WERI-Rb-1 (cell line): ENCODE data around the gene TNKS1BP1.
"Not testable (repeated sequence)": the region's sequence is repeated elsewhere in the genome, so short reads cannot be mapped to it uniquely, and the experiment has no call there.

Source experiments
- DNase-seq: peaks from one replicate; pipeline ENCODE4 v3.0.0-alpha.2; 2020
- H3K27ac ChIP-seq: fragments of 250-450 bp; sonication (Bioruptor Pico); 2 replicates; pipeline ENCODE4 v1.5.1; 2020; ENCODE audit warnings: mild to moderate bottlenecking, moderate library complexity
- H3K27me3 ChIP-seq: fragments of 250-450 bp; sonication (Bioruptor Pico); 2 replicates; pipeline ENCODE4 v1.5.1; 2021; ENCODE audit warnings: mild to moderate bottlenecking, low read depth, moderate library complexity; ENCODE audit not compliant: insufficient read depth, severe bottlenecking
- H3K36me3 ChIP-seq: fragments of 250-450 bp; sonication (Bioruptor Pico); 2 replicates; pipeline ENCODE4 v1.5.1; 2020; ENCODE audit warnings: mild to moderate bottlenecking, moderate library complexity
- H3K4me3 ChIP-seq: 2 replicates; pipeline ENCODE4 v1.5.1; 2011; ENCODE audit warnings: low read depth, mild to moderate bottlenecking, control low read depth, low read length
- H3K9me3 ChIP-seq: fragments of 250-450 bp; sonication (Bioruptor Pico); 2 replicates; pipeline ENCODE4 v1.5.1; 2021; ENCODE audit warnings: mild to moderate bottlenecking, moderate library complexity; ENCODE audit not compliant: severe bottlenecking
- CTCF ChIP-seq: IDR thresholded peaks from 2 replicates; pipeline ENCODE4 v1.5.1; 2011; ENCODE audit warnings: low read depth, mild to moderate bottlenecking, control low read depth, inconsistent platforms, low read length

TNKS1BP1 gene

GRCh38 chr11:57302489-57302888 lies 22.3 kb downstream of the TNKS1BP1 start:
- Histone ChIP-seq H3K9me3 (peaks cover 6% of the 10 kb centered on the region), H3K27me3 (no peaks in the 10 kb centered on the region), H3K4me3 (no peak overlapping the region), H3K27ac (no peak overlapping the region), H3K36me3 (peaks cover 26% of the 10 kb centered on the region)
- no peak for DNase-seq
- TF ChIP-seq CTCF: no peak

- Histone ChIP-seq H3K27me3 (no peaks in the 10 kb centered on the region), H3K4me3 (no peak overlapping the region), H3K36me3 (peaks cover 24% of the 10 kb centered on the region), H3K27ac (no peak overlapping the region), H3K9me3 (peaks cover 6% of the 10 kb centered on the region)
- no peak for DNase-seq
- no peak for TF ChIP-seq CTCF
Measured at GRCh38 chr11:57301711-57302423, 22.9 kb downstream of the TNKS1BP1 start.

GRCh38 chr11:57300785-57301184 lies 24.0 kb downstream of the TNKS1BP1 start:
- no peak for DNase-seq
- Histone ChIP-seq H3K27ac (no peak overlapping the region), H3K36me3 (peaks cover 24% of the 10 kb centered on the region), H3K4me3 (no peak overlapping the region), H3K9me3 (peaks cover 6% of the 10 kb centered on the region), H3K27me3 (no peaks in the 10 kb centered on the region)
- no peak for TF ChIP-seq CTCF

- no peak overlapping the region for H3K4me3 ChIP-seq
- peaks cover 24% of the 10 kb centered on the region for H3K36me3 ChIP-seq
- TF ChIP-seq CTCF: no peak
- DNase-seq: no peak
- H3K9me3 ChIP-seq: peaks cover 6% of the 10 kb centered on the region
- no peak overlapping the region for H3K27ac ChIP-seq
- H3K27me3 ChIP-seq: no peaks in the 10 kb centered on the region
Measured at GRCh38 chr11:57299150-57299737, 25.5 kb downstream of the TNKS1BP1 start.

GRCh38 chr11:57297221-57297620 lies 27.5 kb downstream of the TNKS1BP1 start:
- Histone ChIP-seq H3K27ac (no peak overlapping the region), H3K4me3 (no peak overlapping the region), H3K36me3 (peaks cover 24% of the 10 kb centered on the region), H3K9me3 (peaks cover 6% of the 10 kb centered on the region), H3K27me3 (no peaks in the 10 kb centered on the region)
- no peak for TF ChIP-seq CTCF
- no peak for DNase-seq

- not testable (repeated sequence) for DNase-seq, H3K9me3 ChIP-seq, H3K27me3 ChIP-seq, H3K27ac ChIP-seq, H3K4me3 ChIP-seq
- peaks cover 24% of the 10 kb centered on the region for H3K36me3 ChIP-seq
Measured at GRCh38 chr11:57296205-57296604, 28.5 kb downstream of the TNKS1BP1 start.
